ENCODE measurements around the gene FRMD4A. TPM values are rescaled to one million over a fixed set of nuclear protein-coding genes. Genes with fewer than 3 reads are reported as not detected.
"Not testable (repeated sequence)": the region's sequence is repeated elsewhere in the genome, so short reads cannot be mapped to it uniquely, and the experiment has no call there.

The FRMD4A gene
- total RNA-seq, 1 donor from 2014 or later = 23.7 TPM

- intact Hi-C loops (cut with DNase I) = loop anchor here (2.0 to 5.0 kb wide), 2 partner anchors 69 to 163 kb away; no protein-coding TSS in a partner anchor
- DNase-seq (ENCODE audit: low spot score) = no peak
These were observed 554.6 kb downstream of the FRMD4A start for GRCh38 chr10:13775786-13776775.

DNA sequence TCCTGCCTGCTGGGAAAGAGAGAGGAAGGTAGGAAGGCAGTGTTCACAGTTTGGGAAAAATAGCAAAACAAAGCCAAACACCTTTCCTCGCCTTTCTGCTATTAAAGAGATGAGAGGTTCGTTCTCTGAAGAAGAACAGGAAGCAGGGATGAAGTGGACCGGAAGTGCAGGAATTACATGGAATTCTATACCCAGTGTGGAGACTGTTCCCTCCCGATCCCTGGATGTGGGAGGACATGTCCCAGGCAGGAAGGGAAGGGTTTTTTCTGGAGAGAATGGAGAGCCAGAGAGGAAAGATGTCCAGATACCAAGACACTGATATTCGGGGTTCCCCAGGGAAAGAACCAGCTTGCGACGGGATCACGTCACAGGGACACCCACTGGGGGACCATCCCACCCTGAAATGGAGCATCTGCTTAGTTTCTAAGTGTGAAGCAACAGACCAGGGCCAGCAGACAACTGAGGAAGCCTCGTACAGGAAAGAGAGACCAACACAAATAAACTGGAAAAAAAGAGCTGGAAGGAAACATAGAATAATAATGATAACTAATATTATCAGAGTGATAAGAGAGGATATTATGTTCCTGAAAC is 556.3 kb downstream of the FRMD4A start:
- DNase-seq (ENCODE audit: low spot score) = no peak
- intact Hi-C loops (cut with DNase I) = no loop called here

- DNase-seq (ENCODE audit: low spot score) = no peak
- intact Hi-C loops (cut with DNase I) = no loop called here
These were observed 557.1 kb downstream of the FRMD4A start for GRCh38 chr10:13773496-13774170.

GRCh38 chr10:13773043-13773442 is 557.7 kb downstream of the FRMD4A start:
- intact Hi-C loops (cut with DNase I) = no loop called here
- DNase-seq (ENCODE audit: low spot score) = no peak

DNA sequence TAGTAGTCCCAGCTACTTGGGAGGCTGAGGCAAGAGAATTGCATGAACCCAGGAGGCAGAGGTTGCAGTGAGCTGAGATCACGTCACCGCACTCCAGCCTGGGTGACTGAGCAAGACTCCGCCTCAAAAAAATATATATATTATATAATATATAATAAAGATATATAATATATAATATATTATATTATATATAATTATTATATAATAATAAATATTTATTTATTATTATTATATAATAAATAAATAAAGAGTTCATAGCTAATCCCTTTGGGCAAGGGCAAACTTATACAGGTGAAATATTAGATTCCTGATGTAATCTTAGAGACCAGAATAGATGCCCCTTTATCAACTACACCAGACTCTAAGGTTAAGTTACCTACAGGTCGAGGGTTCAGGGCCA is 558.7 kb downstream of the FRMD4A start:
- intact Hi-C loops (cut with DNase I) = no loop called here
- no peak for DNase-seq (ENCODE audit: low spot score)

- intact Hi-C loops (cut with DNase I) = no loop called here
- no peak for DNase-seq (ENCODE audit: low spot score)
These were observed 559.8 kb downstream of the FRMD4A start for GRCh38 chr10:13770760-13771493.

GRCh38 chr10:13769946-13770345 is 560.8 kb downstream of the FRMD4A start:
- no peak for DNase-seq (ENCODE audit: low spot score)
- intact Hi-C loops (cut with DNase I) = no loop called here

- no peak for DNase-seq (ENCODE audit: low spot score)
- intact Hi-C loops (cut with DNase I) = no loop called here
These were observed 563.0 kb downstream of the FRMD4A start for GRCh38 chr10:13767676-13768178.

DNA sequence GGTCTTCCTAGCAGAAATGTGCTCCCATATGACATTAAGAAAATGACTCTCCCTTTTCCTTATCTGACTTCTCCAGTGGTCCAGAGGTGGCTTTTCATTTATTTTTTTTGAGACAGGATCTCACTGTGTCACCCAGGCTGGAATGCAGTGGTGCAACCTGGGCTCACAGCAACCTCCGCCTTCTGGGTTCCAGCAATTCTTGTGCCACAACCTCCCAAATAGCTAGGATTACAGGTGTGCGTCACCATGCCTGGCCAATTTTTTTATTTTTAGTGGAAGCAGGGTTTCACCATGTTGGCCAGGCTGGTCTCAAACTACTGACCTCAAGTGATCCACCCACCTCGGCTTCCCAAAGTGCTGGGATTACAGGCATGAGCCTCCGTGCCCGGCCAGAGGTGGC is 563.6 kb downstream of the FRMD4A start:
- intact Hi-C loops (cut with DNase I); DNase-seq (ENCODE audit: low spot score): not testable (repeated sequence)

DNA sequence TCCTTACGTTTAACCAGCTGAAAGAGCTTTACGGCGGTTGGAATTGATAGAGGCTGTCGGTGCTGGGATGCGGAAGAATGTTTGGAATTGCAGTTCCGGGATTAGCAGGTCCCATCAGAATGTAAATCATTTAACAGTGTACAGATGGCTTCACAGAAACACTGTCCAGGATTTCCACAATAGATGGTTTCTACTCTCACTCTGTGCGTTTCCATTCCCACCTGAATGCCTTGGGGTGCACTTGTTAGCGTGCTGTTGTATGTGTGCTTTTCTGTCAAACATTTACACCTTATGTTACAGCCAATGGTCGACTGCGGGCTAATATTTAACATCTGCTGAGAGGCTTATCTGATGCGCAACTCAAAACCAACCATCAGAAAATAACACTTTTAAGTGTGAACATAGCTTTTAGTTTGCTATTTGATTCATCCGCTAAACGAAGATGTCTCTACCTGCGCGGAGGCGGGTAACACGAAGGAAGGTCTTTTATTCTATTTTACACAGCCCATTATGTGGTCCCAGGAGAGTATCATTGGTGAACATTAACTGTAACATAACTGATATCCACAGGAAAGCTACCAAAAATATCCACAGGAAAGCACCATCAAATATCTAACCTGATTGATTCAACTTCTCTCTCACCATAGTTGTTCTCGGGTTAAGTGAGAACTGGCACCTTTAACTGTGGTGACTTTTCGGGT is 564.9 kb downstream of the FRMD4A start:
- no peak for DNase-seq (ENCODE audit: low spot score)
- intact Hi-C loops (cut with DNase I) = no loop called here

DNA sequence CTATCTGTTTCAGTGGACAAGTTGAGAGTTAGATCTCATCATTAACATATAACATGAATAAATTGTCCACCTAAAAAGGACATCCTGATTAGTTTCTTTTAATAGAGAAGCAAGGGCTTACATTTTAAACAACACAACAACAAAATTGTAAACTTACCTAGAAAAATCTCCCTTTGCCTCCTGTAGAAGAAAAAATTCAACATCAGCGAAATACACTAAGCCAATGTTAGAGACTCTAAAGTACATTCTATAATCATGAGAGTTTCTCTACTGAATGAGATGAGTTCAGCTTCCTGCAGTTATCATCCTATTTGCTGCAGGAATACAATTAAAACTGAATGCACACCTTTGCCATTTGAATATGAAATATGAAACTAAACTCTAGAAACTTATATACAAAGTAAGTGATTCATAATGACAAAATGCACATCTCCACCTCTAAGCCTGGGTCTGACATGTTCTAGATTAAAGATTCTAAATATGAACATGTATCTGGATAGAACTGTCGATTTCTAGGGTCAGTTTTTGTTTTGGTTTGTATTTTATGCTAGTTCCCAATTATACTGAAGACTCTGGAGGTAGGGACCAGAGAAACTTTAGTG is 569.1 kb downstream of the FRMD4A start:
- no peak for DNase-seq (ENCODE audit: low spot score)
- intact Hi-C loops (cut with DNase I) = no loop called here

DNA sequence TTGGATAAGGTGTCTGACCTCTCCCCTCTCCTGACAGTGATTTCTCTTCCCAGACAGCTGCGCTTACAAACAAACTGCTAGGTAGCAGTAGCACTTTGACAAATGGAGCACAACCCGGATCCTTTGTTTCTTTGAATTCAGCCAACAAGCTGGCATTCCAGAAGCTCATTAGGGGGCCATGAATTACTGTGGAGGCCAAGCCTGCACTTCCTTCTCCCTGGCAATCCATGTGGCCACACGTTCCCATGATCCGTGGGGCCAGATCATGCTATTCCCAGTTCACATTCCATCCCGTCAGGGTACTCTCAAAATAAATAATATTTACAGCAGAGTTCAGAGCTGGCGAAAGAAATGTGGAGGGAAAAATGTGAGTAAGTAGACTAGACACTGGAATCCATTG is 571.6 kb downstream of the FRMD4A start:
- intact Hi-C loops (cut with DNase I) = no loop called here
- no peak for DNase-seq (ENCODE audit: low spot score)

- DNase-seq (ENCODE audit: low spot score) = no peak
- intact Hi-C loops (cut with DNase I) = no loop called here
These were observed 572.0 kb downstream of the FRMD4A start for GRCh38 chr10:13758756-13759155.

DNA sequence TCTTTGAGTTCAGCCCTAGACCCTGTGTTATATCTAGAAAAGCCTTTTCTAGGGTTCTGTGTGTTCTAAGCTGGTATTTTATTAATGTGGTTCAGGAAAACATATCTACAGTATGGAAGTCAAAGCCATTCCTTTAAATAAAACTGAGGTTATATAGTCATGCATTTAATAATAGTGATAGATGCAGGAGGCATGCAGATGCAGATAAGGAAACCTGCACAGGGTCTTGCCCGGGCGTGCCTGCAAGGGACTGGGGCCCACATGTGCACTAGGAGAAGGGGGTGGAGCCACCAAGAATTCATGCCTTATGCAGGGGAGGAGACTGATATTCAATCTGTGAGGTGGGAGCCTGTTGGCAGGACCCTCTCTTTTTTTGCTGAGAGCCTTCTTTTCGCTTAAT is 572.4 kb downstream of the FRMD4A start:
- intact Hi-C loops (cut with DNase I) = no loop called here
- DNase-seq (ENCODE audit: low spot score) = no peak

DNA sequence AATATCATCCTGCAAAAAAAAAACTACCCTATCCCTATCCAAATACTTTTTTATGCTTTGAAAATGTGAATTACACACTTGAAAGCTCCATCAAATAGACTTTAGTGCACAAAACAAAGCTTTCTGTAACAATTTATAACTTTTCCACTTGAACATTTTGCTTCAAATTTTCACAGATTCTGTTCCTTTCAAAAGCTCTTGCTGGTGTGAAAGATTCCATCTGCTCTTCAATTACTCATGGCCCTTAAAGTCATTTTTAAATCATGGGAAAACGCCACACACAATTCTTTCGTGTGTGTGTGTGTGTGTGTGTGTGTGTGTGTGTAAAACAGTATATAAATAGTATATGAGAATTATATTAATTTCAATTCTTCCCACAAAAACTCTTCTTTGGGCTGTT is 576.4 kb downstream of the FRMD4A start:
- no peak for DNase-seq (ENCODE audit: low spot score)
- intact Hi-C loops (cut with DNase I) = no loop called here

- DNase-seq (ENCODE audit: low spot score) = no peak
- intact Hi-C loops (cut with DNase I) = no loop called here
These were observed 579.4 kb downstream of the FRMD4A start for GRCh38 chr10:13751191-13751764.

DNA sequence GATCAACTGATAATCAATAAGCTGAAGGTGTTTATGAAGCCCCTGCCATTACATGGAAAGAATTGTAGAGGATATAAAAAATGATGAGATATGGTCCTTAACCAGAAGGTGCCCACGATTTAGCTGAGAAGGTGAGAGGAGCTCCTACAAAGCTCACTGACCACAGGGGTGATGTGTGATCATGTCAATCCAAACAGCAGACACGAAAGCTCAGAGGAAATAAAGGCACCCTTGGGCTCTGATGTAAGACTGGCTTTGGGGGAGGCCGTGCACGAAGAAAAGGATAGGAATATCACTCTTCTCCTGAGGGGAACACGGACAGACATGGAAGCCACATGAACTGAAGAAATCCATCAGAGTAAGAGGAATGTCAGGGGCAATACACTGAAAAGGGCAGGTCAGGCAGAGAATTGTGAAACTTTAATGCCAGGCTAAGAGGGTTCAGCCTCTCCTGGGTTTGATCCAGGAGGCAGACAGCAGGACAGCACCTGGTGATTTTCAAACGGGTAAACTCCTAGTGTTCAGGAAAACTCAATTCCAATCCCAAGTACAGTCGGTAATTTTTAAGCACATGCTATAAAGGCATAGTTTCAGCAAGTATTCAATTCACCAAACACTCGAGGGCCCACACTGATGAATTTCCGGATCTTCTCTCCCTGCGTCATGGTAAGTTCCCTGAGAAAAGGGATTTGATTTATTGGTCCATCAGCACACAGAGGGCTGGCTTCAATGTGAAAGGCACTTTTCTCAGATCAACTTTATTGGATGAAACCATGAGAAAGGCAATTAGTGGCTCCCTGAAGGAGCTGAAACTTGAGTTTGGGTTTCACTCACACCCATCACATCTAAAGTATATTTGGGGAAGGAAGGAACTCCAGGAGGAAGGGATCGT is 580.2 kb downstream of the FRMD4A start:
- intact Hi-C loops (cut with DNase I) = no loop called here
- DNase-seq (ENCODE audit: low spot score) = no peak

Data from cardiac septum (tissue), 1 donor.